HEK293 (cell line): ENCODE data around the gene MAP7.

Experiments
- CTCF ChIA-PET: fragments of 350-600 bp; formaldehyde crosslinking; extraction: SDS; loops from one replicate; lab custom pipeline; 2021; ENCODE audit warnings: antibody characterized with exemption; lab: Yijun Ruan, JAX
- POLR2A ChIA-PET: fragments of 300-600 bp; formaldehyde crosslinking; extraction: SDS; loops from one replicate; lab custom pipeline; 2020; ENCODE audit warnings: antibody characterized with exemption, inconsistent platforms; lab: Yijun Ruan, JAX
- H3K27ac ChIP-seq: fragments of 200-500 bp; sonication (Bioruptor generic); 2 replicates; pipeline ENCODE4 v1.5.1; 2014; ENCODE audit warnings: low read depth, low read length, control low read depth, inconsistent platforms; ENCODE audit errors: extremely low read depth
- H3K36me3 ChIP-seq, 2 experiments: fragments of 200-500 bp in 1 of 2; sonication (Bioruptor generic) in 1 of 2; 1 replicate in 1 of 2; 2 replicates in 1 of 2; pipeline ENCODE4 v1.5.1; 2014 to 2017; ENCODE audit warnings: inconsistent platforms in 2 of 2, low read length in 2 of 2; ENCODE audit not compliant: control insufficient read depth in 2 of 2, insufficient read depth in 1 of 2
- H3K4me1 ChIP-seq: fragments of 200-500 bp; sonication (Bioruptor generic); 2 replicates; pipeline ENCODE4 v1.5.1; 2014; ENCODE audit warnings: mild to moderate bottlenecking, low read length, inconsistent platforms; ENCODE audit not compliant: control insufficient read depth, insufficient read depth
- H3K4me3 ChIP-seq: 2 replicates; pipeline ENCODE4 v1.5.1; 2011; ENCODE audit warnings: low read depth, mild to moderate bottlenecking, control low read depth, low read length, moderate library complexity
- H3K9me3 ChIP-seq: fragments of 200-500 bp; sonication (Bioruptor generic); 2 replicates; pipeline ENCODE4 v1.5.1; 2014; ENCODE audit warnings: low read depth, low read length, inconsistent platforms; ENCODE audit not compliant: control insufficient read depth, insufficient read depth
- INSM2 ChIP-seq: fragments of 450-650 bp; formaldehyde crosslinking; IDR thresholded peaks from 2 replicates; pipeline ENCODE4 v1.5.1; 2016; ENCODE audit warnings: missing biosample characterization, missing genetic modification characterization
- MZF1 ChIP-seq: fragments of 450-650 bp; formaldehyde crosslinking; IDR thresholded peaks from 2 replicates; pipeline ENCODE4 v1.5.1; 2017; ENCODE audit warnings: missing biosample characterization, missing genetic modification characterization, borderline replicate concordance
- PATZ1 ChIP-seq: fragments of 450-650 bp; formaldehyde crosslinking; IDR thresholded peaks from 2 replicates; pipeline ENCODE4 v1.5.1; 2016; ENCODE audit warnings: missing biosample characterization, missing genetic modification characterization
- ZIC2 ChIP-seq: fragments of 450-650 bp; formaldehyde crosslinking; IDR thresholded peaks from 2 replicates; pipeline ENCODE4 v1.5.1; 2016; ENCODE audit warnings: missing biosample characterization, missing genetic modification characterization
- ZNF2 ChIP-seq: fragments of 450-650 bp; formaldehyde crosslinking; IDR thresholded peaks from 2 replicates; pipeline ENCODE4 v1.5.1; 2016; ENCODE audit warnings: missing biosample characterization, missing genetic modification characterization
- ZNF202 ChIP-seq: fragments of 450-650 bp; formaldehyde crosslinking; IDR thresholded peaks from 2 replicates; pipeline ENCODE4 v1.5.1; 2016; ENCODE audit warnings: missing biosample characterization, missing genetic modification characterization, borderline replicate concordance
- ZNF211 ChIP-seq: fragments of 450-650 bp; formaldehyde crosslinking; IDR thresholded peaks from 2 replicates; pipeline ENCODE4 v1.5.1; 2016; ENCODE audit warnings: low read depth, missing biosample characterization, missing genetic modification characterization
- ZNF23 ChIP-seq: fragments of 450-650 bp; formaldehyde crosslinking; IDR thresholded peaks from 2 replicates; pipeline ENCODE4 v1.5.1; 2016; ENCODE audit warnings: missing biosample characterization, missing genetic modification characterization, borderline replicate concordance
- ZNF324 ChIP-seq: fragments of 450-650 bp; formaldehyde crosslinking; IDR thresholded peaks from 2 replicates; pipeline ENCODE4 v1.5.1; 2016; ENCODE audit warnings: missing biosample characterization, missing genetic modification characterization
- ZNF404 ChIP-seq: fragments of 450-650 bp; formaldehyde crosslinking; IDR thresholded peaks from 2 replicates; pipeline ENCODE4 v1.5.1; 2017; ENCODE audit warnings: missing biosample characterization, missing genetic modification characterization
- ZNF501 ChIP-seq: fragments of 450-650 bp; formaldehyde crosslinking; IDR thresholded peaks from 2 replicates; pipeline ENCODE4 v1.5.1; 2016; ENCODE audit warnings: missing biosample characterization, missing genetic modification characterization
- ZNF514 ChIP-seq: fragments of 450-650 bp; formaldehyde crosslinking; IDR thresholded peaks from 2 replicates; pipeline ENCODE4 v1.5.1; 2016; ENCODE audit warnings: missing biosample characterization, missing genetic modification characterization
- ZNF629 ChIP-seq: fragments of 450-650 bp; formaldehyde crosslinking; IDR thresholded peaks from 2 replicates; pipeline ENCODE4 v1.5.1; 2017; ENCODE audit warnings: missing biosample characterization, missing genetic modification characterization
- ZNF664 ChIP-seq: fragments of 450-650 bp; formaldehyde crosslinking; IDR thresholded peaks from 2 replicates; pipeline ENCODE4 v1.5.1; 2016; ENCODE audit warnings: missing biosample characterization, missing genetic modification characterization
- ZNF677 ChIP-seq: fragments of 450-650 bp; IDR thresholded peaks from 2 replicates; pipeline ENCODE4 v1.5.0; 2018; ENCODE audit warnings: missing biosample characterization, mild to moderate bottlenecking, missing genetic modification characterization, moderate library complexity
- ZNF785 ChIP-seq: fragments of 450-650 bp; formaldehyde crosslinking; IDR thresholded peaks from 2 replicates; pipeline ENCODE4 v1.5.1; 2016; ENCODE audit warnings: missing biosample characterization, missing genetic modification characterization
- TF ChIP-seq, protein P1 (sequence below): fragments of 450-650 bp; formaldehyde crosslinking; IDR thresholded peaks from 2 replicates; pipeline ENCODE4 v1.5.1; 2016; ENCODE audit warnings: missing biosample characterization, missing genetic modification characterization
- TF ChIP-seq, protein P2 (sequence below): fragments of 450-650 bp; formaldehyde crosslinking; IDR thresholded peaks from 2 replicates; pipeline ENCODE4 v1.5.1; 2017; ENCODE audit warnings: missing biosample characterization, missing genetic modification characterization
- TF ChIP-seq, protein P3 (sequence below): fragments of 450-650 bp; formaldehyde crosslinking; IDR thresholded peaks from 2 replicates; pipeline ENCODE4 v1.5.0; 2017; ENCODE audit warnings: missing biosample characterization, missing genetic modification characterization, borderline replicate concordance
- TF ChIP-seq, protein P4 (sequence below): fragments of 450-650 bp; formaldehyde crosslinking; IDR thresholded peaks from 2 replicates; pipeline ENCODE4 v1.5.1; 2017; ENCODE audit warnings: missing biosample characterization, mild to moderate bottlenecking, missing genetic modification characterization, moderate library complexity
- TF ChIP-seq, protein P5 (sequence below): fragments of 450-650 bp; formaldehyde crosslinking; IDR thresholded peaks from 2 replicates; pipeline ENCODE4 v1.5.1; 2016; ENCODE audit warnings: missing biosample characterization, missing genetic modification characterization

MAP7 gene

DNA sequence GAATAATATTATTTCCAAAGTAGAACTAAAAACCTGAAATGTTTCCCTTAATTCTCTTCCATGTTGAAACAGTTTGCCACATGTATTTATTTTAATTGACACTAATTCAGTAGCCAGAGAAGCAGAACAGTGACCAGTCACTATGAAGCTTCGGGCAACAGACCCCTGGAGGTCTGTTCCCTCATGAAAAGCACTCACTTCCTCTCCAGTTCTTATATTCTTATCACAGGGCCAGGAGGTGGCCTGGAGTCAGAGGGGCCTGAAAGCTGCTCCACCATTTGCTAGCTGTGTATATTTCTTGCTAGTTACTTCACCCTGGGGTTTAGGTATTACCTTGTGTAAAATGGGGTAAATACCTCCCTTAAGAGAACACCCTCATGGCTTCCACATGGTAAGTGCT lies 49.1 kb downstream of the MAP7 start:
- no peaks in the 10 kb centered on the region for H3K36me3 ChIP-seq
- ChIA-PET CTCF (no interaction called here), POLR2A (no interaction called here)
- H3K4me3 ChIP-seq = no peak overlapping the region
- H3K4me1 ChIP-seq = peaks cover 11% of the 10 kb centered on the region
- no peaks in the 10 kb centered on the region for H3K9me3 ChIP-seq
- TF ChIP-seq, protein P1, sequence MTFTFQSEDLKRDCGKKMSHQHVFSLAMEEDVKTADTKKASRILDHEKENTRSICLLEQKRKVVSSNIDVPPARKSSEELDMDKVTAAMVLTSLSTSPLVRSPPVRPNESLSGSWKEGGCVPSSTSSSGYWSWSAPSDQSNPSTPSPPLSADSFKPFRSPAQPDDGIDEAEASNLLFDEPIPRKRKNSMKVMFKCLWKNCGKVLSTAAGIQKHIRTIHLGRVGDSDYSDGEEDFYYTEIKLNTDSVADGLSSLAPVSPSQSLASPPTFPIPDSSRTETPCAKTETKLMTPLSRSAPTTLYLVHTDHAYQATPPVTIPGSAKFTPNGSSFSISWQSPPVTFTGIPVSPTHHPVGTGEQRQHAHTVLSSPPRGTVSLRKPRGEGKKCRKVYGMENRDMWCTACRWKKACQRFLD = no peak
- TF ChIP-seq MZF1 = no peak
- TF ChIP-seq, protein P2, sequence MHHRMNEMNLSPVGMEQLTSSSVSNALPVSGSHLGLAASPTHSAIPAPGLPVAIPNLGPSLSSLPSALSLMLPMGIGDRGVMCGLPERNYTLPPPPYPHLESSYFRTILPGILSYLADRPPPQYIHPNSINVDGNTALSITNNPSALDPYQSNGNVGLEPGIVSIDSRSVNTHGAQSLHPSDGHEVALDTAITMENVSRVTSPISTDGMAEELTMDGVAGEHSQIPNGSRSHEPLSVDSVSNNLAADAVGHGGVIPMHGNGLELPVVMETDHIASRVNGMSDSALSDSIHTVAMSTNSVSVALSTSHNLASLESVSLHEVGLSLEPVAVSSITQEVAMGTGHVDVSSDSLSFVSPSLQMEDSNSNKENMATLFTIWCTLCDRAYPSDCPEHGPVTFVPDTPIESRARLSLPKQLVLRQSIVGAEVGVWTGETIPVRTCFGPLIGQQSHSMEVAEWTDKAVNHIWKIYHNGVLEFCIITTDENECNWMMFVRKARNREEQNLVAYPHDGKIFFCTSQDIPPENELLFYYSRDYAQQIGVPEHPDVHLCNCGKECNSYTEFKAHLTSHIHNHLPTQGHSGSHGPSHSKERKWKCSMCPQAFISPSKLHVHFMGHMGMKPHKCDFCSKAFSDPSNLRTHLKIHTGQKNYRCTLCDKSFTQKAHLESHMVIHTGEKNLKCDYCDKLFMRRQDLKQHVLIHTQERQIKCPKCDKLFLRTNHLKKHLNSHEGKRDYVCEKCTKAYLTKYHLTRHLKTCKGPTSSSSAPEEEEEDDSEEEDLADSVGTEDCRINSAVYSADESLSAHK = no peak
- TF ChIP-seq, protein P3, sequence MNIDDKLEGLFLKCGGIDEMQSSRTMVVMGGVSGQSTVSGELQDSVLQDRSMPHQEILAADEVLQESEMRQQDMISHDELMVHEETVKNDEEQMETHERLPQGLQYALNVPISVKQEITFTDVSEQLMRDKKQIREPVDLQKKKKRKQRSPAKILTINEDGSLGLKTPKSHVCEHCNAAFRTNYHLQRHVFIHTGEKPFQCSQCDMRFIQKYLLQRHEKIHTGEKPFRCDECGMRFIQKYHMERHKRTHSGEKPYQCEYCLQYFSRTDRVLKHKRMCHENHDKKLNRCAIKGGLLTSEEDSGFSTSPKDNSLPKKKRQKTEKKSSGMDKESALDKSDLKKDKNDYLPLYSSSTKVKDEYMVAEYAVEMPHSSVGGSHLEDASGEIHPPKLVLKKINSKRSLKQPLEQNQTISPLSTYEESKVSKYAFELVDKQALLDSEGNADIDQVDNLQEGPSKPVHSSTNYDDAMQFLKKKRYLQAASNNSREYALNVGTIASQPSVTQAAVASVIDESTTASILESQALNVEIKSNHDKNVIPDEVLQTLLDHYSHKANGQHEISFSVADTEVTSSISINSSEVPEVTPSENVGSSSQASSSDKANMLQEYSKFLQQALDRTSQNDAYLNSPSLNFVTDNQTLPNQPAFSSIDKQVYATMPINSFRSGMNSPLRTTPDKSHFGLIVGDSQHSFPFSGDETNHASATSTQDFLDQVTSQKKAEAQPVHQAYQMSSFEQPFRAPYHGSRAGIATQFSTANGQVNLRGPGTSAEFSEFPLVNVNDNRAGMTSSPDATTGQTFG = no peak
- no peak for TF ChIP-seq ZNF2 (tag by site-specific recombination)
- H3K27ac ChIP-seq = no peak overlapping the region

DNA sequence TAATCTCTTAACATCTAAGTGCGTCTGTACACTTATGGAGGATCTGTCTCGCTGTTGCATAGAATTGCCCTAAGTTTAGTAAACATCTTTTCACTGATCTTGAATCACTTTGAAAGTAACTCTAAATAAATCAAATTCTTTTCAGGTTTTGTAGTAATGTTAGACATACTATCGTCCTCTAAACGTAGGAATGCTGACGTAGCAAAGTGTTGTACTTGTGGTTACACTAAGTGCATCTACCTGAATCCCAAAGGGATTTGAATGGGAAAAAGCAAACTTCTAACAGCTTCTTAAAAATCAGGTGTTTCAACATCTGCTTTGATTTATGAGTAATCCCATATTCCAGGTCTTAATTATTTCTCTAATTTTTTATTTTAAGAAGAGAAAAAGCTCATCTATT lies 49.8 kb downstream of the MAP7 start:
- TF ChIP-seq ZNF664 (tag by site-specific recombination) = no peak
- TF ChIP-seq ZNF202 (tag by site-specific recombination) = no peak
- no peak for TF ChIP-seq ZNF324 (tag by site-specific recombination)
- no peak for TF ChIP-seq ZNF2 (tag by site-specific recombination)
- no peak for TF ChIP-seq ZNF23 (tag by site-specific recombination)
- no peak for TF ChIP-seq INSM2
- TF ChIP-seq ZNF501 (tag by site-specific recombination) = no peak
- TF ChIP-seq, protein P4, sequence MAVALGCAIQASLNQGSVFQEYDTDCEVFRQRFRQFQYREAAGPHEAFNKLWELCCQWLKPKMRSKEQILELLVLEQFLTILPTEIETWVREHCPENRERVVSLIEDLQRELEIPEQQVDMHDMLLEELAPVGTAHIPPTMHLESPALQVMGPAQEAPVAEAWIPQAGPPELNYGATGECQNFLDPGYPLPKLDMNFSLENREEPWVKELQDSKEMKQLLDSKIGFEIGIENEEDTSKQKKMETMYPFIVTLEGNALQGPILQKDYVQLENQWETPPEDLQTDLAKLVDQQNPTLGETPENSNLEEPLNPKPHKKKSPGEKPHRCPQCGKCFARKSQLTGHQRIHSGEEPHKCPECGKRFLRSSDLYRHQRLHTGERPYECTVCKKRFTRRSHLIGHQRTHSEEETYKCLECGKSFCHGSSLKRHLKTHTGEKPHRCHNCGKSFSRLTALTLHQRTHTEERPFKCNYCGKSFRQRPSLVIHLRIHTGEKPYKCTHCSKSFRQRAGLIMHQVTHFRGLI (tag by site-specific recombination) = no peak
- no peak for TF ChIP-seq ZNF677 (tag by site-specific recombination)
- no peak for TF ChIP-seq ZNF629 (tag by site-specific recombination)
- TF ChIP-seq, protein P5, sequence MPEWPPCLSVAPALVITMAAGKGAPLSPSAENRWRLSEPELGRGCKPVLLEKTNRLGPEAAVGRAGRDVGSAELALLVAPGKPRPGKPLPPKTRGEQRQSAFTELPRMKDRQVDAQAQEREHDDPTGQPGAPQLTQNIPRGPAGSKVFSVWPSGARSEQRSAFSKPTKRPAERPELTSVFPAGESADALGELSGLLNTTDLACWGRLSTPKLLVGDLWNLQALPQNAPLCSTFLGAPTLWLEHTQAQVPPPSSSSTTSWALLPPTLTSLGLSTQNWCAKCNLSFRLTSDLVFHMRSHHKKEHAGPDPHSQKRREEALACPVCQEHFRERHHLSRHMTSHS = no peak
- TF ChIP-seq ZNF404 (tag by site-specific recombination) = no peak
- TF ChIP-seq PATZ1 (tag by site-specific recombination) = no peak
- TF ChIP-seq ZNF785 (tag by site-specific recombination) = no peak
- no peak for TF ChIP-seq ZNF514
- TF ChIP-seq ZIC2 (tag by site-specific recombination) = no peak
- no peak for TF ChIP-seq ZNF211
- Histone ChIP-seq H3K36me3 (no peaks in the 10 kb centered on the region), H3K4me1 (peaks cover 7% of the 10 kb centered on the region), H3K27ac (no peak overlapping the region), H3K9me3 (no peaks in the 10 kb centered on the region), H3K4me3 (no peak overlapping the region)
- POLR2A ChIA-PET = no interaction called here
- CTCF ChIA-PET = no interaction called here
